ENCODE measurements around the gene SPRED3. TPM values are rescaled to one million over a fixed set of nuclear protein-coding genes. Genes with fewer than 3 reads are reported as not detected.
A peak's percentile ranks its signal among the peaks of the same experiment; 100 is the strongest.

Gene SPRED3
- total and polyA plus RNA-seq, 9 of the 15 experiments (the other 6 are each of a cell fraction or from before 2014, with no cell fraction given): 0.05 to 1.3 (median 0.36) TPM

GRCh38 chr19:38373907-38374331 is 14.6 kb upstream of the SPRED3 start:
- peak overlapping the region; percentile 86 for H3K4me2 ChIP-seq (ENCODE audit: insufficient read depth, low read length)
- H3K9me3 ChIP-seq (replicated peaks; ENCODE audit: control insufficient read depth, insufficient read depth, low read depth, low read length): no peaks in the 10 kb centered on the region; the same call in 1 of the 2 replicates
- H2AFZ ChIP-seq (ENCODE audit: low read depth, low read length): peak overlapping the region; percentile 96
- ChIA-PET POLR2A (interaction anchor here (0.6 to 3.8 kb wide), 19 partner anchors 8 to 472 kb away, joined by 3 to 28 read pairs (median 4); partner anchors contain the start of genes FAM98C and GGN), CTCF (ENCODE audit: low intra/inter-chr PET ratio) (interaction anchor here (1.3 to 1.6 kb wide), 2 partner anchors 39 to 130 kb away, joined by 3 to 8 read pairs; no protein-coding TSS in a partner anchor)
- no peak for FAIRE-seq
- H4K20me1 ChIP-seq (replicated peaks; ENCODE audit: control insufficient read depth, insufficient read depth, low read length): peaks cover 16% of the 10 kb centered on the region
- in situ Hi-C loops (cut with MboI): no loop called here
- H3K36me3 ChIP-seq (ENCODE audit: control insufficient read depth, insufficient read depth, low read length): peaks cover 32% of the 10 kb centered on the region; the same call in 2 of the 3 replicates
- H3K27me3 ChIP-seq (ENCODE audit: control insufficient read depth in 2 of 2, insufficient read depth in 2 of 2, low read length in 2 of 2): no peaks in the 10 kb centered on the region
- TSS peak; percentile 98 for BruUV-seq (replicated peaks)
- intact Hi-C loops (cut with micrococcal nuclease): loop anchor here (1.0 kb wide), 1 partner anchor 38 kb away; no protein-coding TSS in a partner anchor
- WGBS (ENCODE audit: insufficient coverage, low coverage, missing lambda C conversion rate): 48% methylated on average over 6 of the region's 6 CpGs
- ATAC-seq: no peak
- H3K27ac ChIP-seq (ENCODE audit: extremely low read depth, low read depth, low read length): peak overlapping the region; percentile 87
- no peaks in the 10 kb centered on the region for H3K9me1 ChIP-seq (ENCODE audit: control insufficient read depth, insufficient read depth, low read length)
- H3K4me1 ChIP-seq (replicated peaks in 1 of 2; ENCODE audit: control insufficient read depth in 2 of 2, insufficient read depth in 2 of 2, low read length in 2 of 2): peaks cover 10 to 20% of the 10 kb centered on the region in 2 experiments; a peak in 4 of 5 replicates
- H3K79me2 ChIP-seq (ENCODE audit: control insufficient read depth, insufficient read depth, low read length): peaks cover 37% of the 10 kb centered on the region
- no peak for DNase-seq (ENCODE audit: extremely low read depth in 1 of 4, low spot score in 3 of 4)
- peak overlapping the region; percentile 88 for H3K4me3 ChIP-seq
- peak overlapping the region; percentile 83 to 89 for H3K9ac ChIP-seq (ENCODE audit: insufficient read depth in 1 of 2, low read depth in 2 of 2, low read length in 2 of 2)
- TF ChIP-seq POLR2B (IDR thresholded peaks at IDR 0.05; ENCODE audit: low read depth, partially characterized antibody): peak; percentile 11
- TF ChIP-seq E4F1 (CRISPR knock-in tag; IDR thresholded peaks at IDR 0.05; ENCODE audit: borderline replicate concordance): no peak
- no peak for TF ChIP-seq TEAD2 (tag; IDR thresholded peaks at IDR 0.05)
- 0 out of 2 replicates have a peak, but pooled peaks have one; percentile 6 for TF ChIP-seq TAL1 (IDR thresholded peaks at IDR 0.05)
- no peak for TF ChIP-seq ZKSCAN1 (IDR thresholded peaks at IDR 0.05; ENCODE audit: low read depth, low read length)
- no peak for TF ChIP-seq L3MBTL2 (IDR thresholded peaks at IDR 0.05)
- no peak for TF ChIP-seq KLF10 (CRISPR knock-in tag; IDR thresholded peaks at IDR 0.05)
- TF ChIP-seq TEAD1 (CRISPR knock-in tag; IDR thresholded peaks at IDR 0.05): no peak
- TF ChIP-seq E2F4 (CRISPR knock-in tag; IDR thresholded peaks at IDR 0.05; ENCODE audit: low read depth): no peak
- no peak for TF ChIP-seq ZNF589 (CRISPR knock-in tag; IDR thresholded peaks at IDR 0.05; ENCODE audit: low read depth)
- no peak for TF ChIP-seq FOS (IDR thresholded peaks at IDR 0.05; ENCODE audit: extremely low read depth, insufficient read length)
- no peak for TF ChIP-seq SNAPC5 (CRISPR knock-in tag; IDR thresholded peaks at IDR 0.05)
- TF ChIP-seq ZNF133 (CRISPR knock-in tag; IDR thresholded peaks at IDR 0.05): 0 out of 2 replicates have a peak, but pooled peaks have one; percentile 39
- TF ChIP-seq FOXK2 (conservative IDR thresholded peaks at IDR 0.05 in 1 of 2, IDR thresholded peaks at IDR 0.05 in 1 of 2; ENCODE audit: low read depth in 2 of 2): 0 out of 4 replicates have a peak, but pooled peaks of 1 of the 2 experiments have one; percentile 5
- TF ChIP-seq E2F1 (CRISPR knock-in tag; IDR thresholded peaks at IDR 0.05): no peak
- no peak for TF ChIP-seq HDAC2 (IDR thresholded peaks at IDR 0.05)
- TF ChIP-seq ID3 (CRISPR knock-in tag; IDR thresholded peaks at IDR 0.05): no peak
- TF ChIP-seq ID3 (tag; IDR thresholded peaks at IDR 0.05): peak; percentile 10; the same call in 1 of the 2 replicates
